Endothelial cell of umbilical vein (primary cell): ENCODE data around the gene STARD6. TPM values are rescaled to one million over a fixed set of nuclear protein-coding genes. Genes with fewer than 3 reads are reported as not detected.

ENCODE experiments used
- BruUV-seq: library from RNA; stranded (reverse); fragments of 400-500 nt; replicated peaks from 2 replicates; lab custom pipeline; 2021; lab: Mats Ljungman, UMichigan
- CTCF ChIA-PET: fragments of 300-600, 350-600 bp; sonication (Branson Sonifier 250); formaldehyde crosslinking; loops from one replicate; lab custom pipeline; 2021; ENCODE audit warnings: antibody characterized with exemption, inconsistent platforms; lab: Charles Lee
- POLR2A ChIA-PET: fragments of 300-600, 350-600 bp; sonication (Branson Sonifier 250); formaldehyde crosslinking; loops from one replicate; lab custom pipeline; 2021; ENCODE audit warnings: antibody characterized with exemption, inconsistent platforms; lab: Charles Lee
- DNase-seq: peaks from one replicate; pipeline ENCODE4 v3.0.0-alpha.2; 2011; ENCODE audit warnings: low read depth, low spot score
- FAIRE-seq: peaks from 2 replicates; lab custom pipeline; 2011; peaks lifted over from hg19 to GRCh38; lab: Jason Lieb, UNC
- H2AFZ ChIP-seq: 2 replicates; pipeline ENCODE4 v1.6.0; 2012; ENCODE audit warnings: low read depth, low read length, control low read depth, inconsistent platforms
- H3K27ac ChIP-seq: 2 replicates; pipeline ENCODE4 v1.5.1; 2011; ENCODE audit warnings: low read depth, mild to moderate bottlenecking, control low read depth, low read length, moderate library complexity; ENCODE audit not compliant: insufficient read depth
- H3K27me3 ChIP-seq, 2 experiments: 2 replicates each; pipeline versions ENCODE4 v1.6.0 to v1.6.1; 2011; ENCODE audit warnings: low read length in 2 of 2, mixed read lengths in 1 of 2; ENCODE audit not compliant: control insufficient read depth in 2 of 2, insufficient read depth in 2 of 2
- H3K36me3 ChIP-seq, 2 experiments: 2 replicates in 1 of 2; 3 replicates in 1 of 2; pipeline ENCODE4 v1.5.1; 2011; ENCODE audit warnings: low read length in 2 of 2, mild to moderate bottlenecking in 1 of 2, moderate library complexity in 1 of 2; ENCODE audit not compliant: control insufficient read depth in 2 of 2, insufficient read depth in 2 of 2; ENCODE audit errors: extremely low read depth in 1 of 2
- H3K4me1 ChIP-seq: 3 replicates; pipeline ENCODE4 v1.5.1; 2011; ENCODE audit warnings: mild to moderate bottlenecking, low read length; ENCODE audit not compliant: control insufficient read depth, insufficient read depth; ENCODE audit errors: extremely low read depth
- H3K4me2 ChIP-seq: 2 replicates; pipeline ENCODE4 v1.6.1; 2011; ENCODE audit warnings: low read length, control low read depth, mixed read lengths; ENCODE audit not compliant: insufficient read depth
- H3K4me3 ChIP-seq, 3 experiments: fragments of 200-600 bp in 1 of 3; sonication (generic), shearing (Covaris generic) in 1 of 3; replicated peaks in 1 of 3; 2 replicates each; pipeline ENCODE4 v1.5.1; 2011 to 2016; ENCODE audit warnings: control low read depth in 3 of 3, low read length in 3 of 3, mild to moderate bottlenecking in 2 of 3, inconsistent platforms in 1 of 3, low read depth in 1 of 3, moderate library complexity in 1 of 3; ENCODE audit not compliant: insufficient read depth in 1 of 3
- H3K79me2 ChIP-seq: 2 replicates; pipeline ENCODE4 v1.6.0; 2012; ENCODE audit warnings: low read length, inconsistent platforms; ENCODE audit not compliant: control insufficient read depth, insufficient read depth
- H3K9ac ChIP-seq: replicated peaks from 2 replicates; pipeline ENCODE3; 2011; ENCODE audit warnings: low read length, control low read depth; ENCODE audit not compliant: insufficient read depth; ENCODE audit errors: extremely low read depth
- H3K9me1 ChIP-seq: replicated peaks from 3 replicates; pipeline ENCODE4 v1.6.0; 2011; ENCODE audit warnings: mild to moderate bottlenecking, low read length; ENCODE audit not compliant: control insufficient read depth, insufficient read depth; ENCODE audit errors: extremely low read depth
- H3K9me3 ChIP-seq: replicated peaks from 2 replicates; pipeline ENCODE4 v1.5.1; 2012; ENCODE audit warnings: low read length, inconsistent platforms; ENCODE audit not compliant: control insufficient read depth, insufficient read depth
- H4K20me1 ChIP-seq: replicated peaks from 2 replicates; pipeline ENCODE3; 2011; ENCODE audit warnings: mild to moderate bottlenecking, low read length; ENCODE audit not compliant: control insufficient read depth, insufficient read depth; ENCODE audit errors: extremely low read depth
- CTCF ChIP-seq, 2 donors: IDR thresholded peaks; 1 replicate in 1 of 2; 2 replicates in 1 of 2; pipeline ENCODE4 v1.5.1; 2011; ENCODE audit warnings: low read length in 2 of 2, mild to moderate bottlenecking in 2 of 2, moderate library complexity in 2 of 2, control low read depth in 1 of 2, inconsistent platforms in 1 of 2, low read depth in 1 of 2; ENCODE audit not compliant: insufficient read depth in 1 of 2; ENCODE audit errors: extremely low read depth in 1 of 2
- FOS ChIP-seq: IDR thresholded peaks from 2 replicates; pipeline ENCODE4 v1.6.1; 2011; ENCODE audit warnings: mild to moderate bottlenecking, low read length, moderate library complexity, borderline replicate concordance; ENCODE audit not compliant: insufficient read depth
- JUN ChIP-seq: IDR thresholded peaks from 2 replicates; pipeline ENCODE4 v1.6.1; 2011; ENCODE audit warnings: borderline replicate concordance, low read depth; ENCODE audit not compliant: insufficient read length, insufficient read depth
- MYC ChIP-seq: IDR thresholded peaks from one replicate; pipeline ENCODE4 v1.6.1; 2011; ENCODE audit warnings: mild to moderate bottlenecking, low read depth, low read length
- POLR2A ChIP-seq: IDR thresholded peaks from 2 replicates; pipeline ENCODE4 v1.6.1; 2012; ENCODE audit warnings: low read depth, mild to moderate bottlenecking, control low read depth, low read length
- POLR2AphosphoS5 ChIP-seq: IDR thresholded peaks from 2 replicates; pipeline ENCODE4 v1.6.1; 2012; ENCODE audit warnings: low read depth, mild to moderate bottlenecking, control low read depth, low read length, moderate library complexity; ENCODE audit not compliant: insufficient read depth
- dilution Hi-C: fragments of 300-500 bp; cut with MboI; formaldehyde crosslinking; loops from one replicate; pipeline ENCODE4 v1.15.0; 2019; ENCODE audit warnings: low sequenced_read_pairs; ENCODE audit not compliant: extremely low pct_ligation_motif_present
- intact Hi-C: fragments of 100-400 bp; cut with micrococcal nuclease; formaldehyde crosslinking; loops from one replicate; pipeline ENCODE4 v1.10.0; 2022
- polyA plus RNA-seq, 4 experiments: library from polyadenylated mRNA; depleted of rRNA in 3 of 4; stranded (reverse) in 3 of 4; unstranded in 1 of 4; fragments of >200 nt; gene quantifications; 2 replicates each; pipeline versions ENCODE4 v1.2.1 to v1.2.3, GENCODE V29; 2011 to 2012; ENCODE audit warnings: missing spikeins in 1 of 4
- total RNA-seq: library from RNA; stranded (reverse); gene quantifications from 2 replicates; pipeline ENCODE4 v1.2.3, GENCODE V29; 2021

The STARD6 gene
- total and polyA plus RNA-seq, 2 donors (not counting 3 experiments of a cell fraction or from before 2014, with no cell fraction given), result not detected

GRCh38 chr18:54393648-54394294 is 36.1 kb upstream of the STARD6 start:
- CTCF ChIA-PET, result interaction anchor here (1.0 to 2.4 kb wide), 4 partner anchors 31 to 278 kb away, joined by 3 to 19 read pairs (median 4); no protein-coding TSS in a partner anchor
- no peak overlapping the region for H3K9ac ChIP-seq
- BruUV-seq, result no TSS peak

More at GRCh38 chr18:54393648-54394294, 36.1 kb upstream of the STARD6 start:
- no peaks in the 10 kb centered on the region for H3K79me2 ChIP-seq
- TF ChIP-seq POLR2AphosphoS5 (no peak), FOS (no peak), CTCF (IDR thresholded peaks at IDR 0.05; ENCODE audit: extremely low read depth in 1 of 2, insufficient read depth in 1 of 2, low read depth in 1 of 2, low read length in 2 of 2) (no peak), JUN (no peak), POLR2A (no peak), MYC (no peak)
- POLR2A ChIA-PET, result no interaction called here
- FAIRE-seq (no peak), DNase-seq (no peak)
- intact Hi-C loops (loop anchor here (5.0 kb wide), 1 partner anchor 164 kb away; no protein-coding TSS in a partner anchor), dilution Hi-C loops (no loop called here)
- no peaks in the 10 kb centered on the region for H3K9me1 ChIP-seq
- no peak overlapping the region for H3K27ac ChIP-seq
- H4K20me1 ChIP-seq, result no peaks in the 10 kb centered on the region
- no peaks in the 10 kb centered on the region for H3K36me3 ChIP-seq
- H3K9me3 ChIP-seq, result no peaks in the 10 kb centered on the region
- no peak overlapping the region for H3K4me2 ChIP-seq
- no peaks in the 10 kb centered on the region for H3K27me3 ChIP-seq
- no peak overlapping the region for H3K4me3 ChIP-seq
- peaks cover 16% of the 10 kb centered on the region for H3K4me1 ChIP-seq
- H2AFZ ChIP-seq, result no peak overlapping the region
